K562 (cell line): ENCODE data around the gene ATP2B1. TPM values are rescaled to one million over a fixed set of nuclear protein-coding genes. Genes with fewer than 3 reads are reported as not detected.

Experiments used
- ESRRA ChIP-seq: fragments of 450-650 bp; IDR thresholded peaks from 2 replicates; pipeline ENCODE4 v1.6.1; 2014; ENCODE audit warnings: low read depth, mild to moderate bottlenecking, moderate library complexity, borderline replicate concordance
- EWSR1 ChIP-seq: fragments of 450-650 bp; IDR thresholded peaks from 2 replicates; pipeline ENCODE4 v1.6.1; 2018; ENCODE audit warnings: borderline replicate concordance, mild to moderate bottlenecking, low read depth, moderate library complexity; ENCODE audit not compliant: partially characterized antibody
- HLTF ChIP-seq: fragments of 450-650 bp; IDR thresholded peaks from 2 replicates; pipeline ENCODE4 v1.6.1; 2016
- HNRNPUL1 ChIP-seq: fragments of 200-400 bp; formaldehyde crosslinking; IDR thresholded peaks from 2 replicates; pipeline ENCODE4 v1.6.1; 2017; ENCODE audit warnings: low read length
- MCM3 ChIP-seq: fragments of 450-650 bp; IDR thresholded peaks from 2 replicates; pipeline ENCODE4 v1.6.1; 2016
- MEF2A ChIP-seq: IDR thresholded peaks from 2 replicates; pipeline ENCODE4 v1.6.1; 2011; ENCODE audit warnings: low read depth, mild to moderate bottlenecking, low read length, moderate library complexity; ENCODE audit not compliant: control insufficient read depth
- NFRKB ChIP-seq: fragments of 450-650 bp; IDR thresholded peaks from 2 replicates; pipeline ENCODE4 v1.6.1; 2016; ENCODE audit warnings: low read depth
- PHF21A ChIP-seq: fragments of 450-650 bp; IDR thresholded peaks from 2 replicates; pipeline ENCODE4 v1.6.1; 2017; ENCODE audit warnings: low read depth, borderline replicate concordance
- POLR2G ChIP-seq: fragments of 200-400 bp; formaldehyde crosslinking; IDR thresholded peaks from 2 replicates; pipeline ENCODE4 v1.6.1; 2017; ENCODE audit warnings: low read depth, mild to moderate bottlenecking, antibody characterized with exemption, low read length, moderate library complexity
- PRMT5 ChIP-seq: sonication (generic); formaldehyde crosslinking; IDR thresholded peaks from 2 replicates; pipeline ENCODE4 v1.5.0; 2020; ENCODE audit warnings: missing genetic modification reagents
- RAD21 ChIP-seq, 2 experiments: fragments of 250-450 bp in 1 of 2; fragments of 450-650 bp in 1 of 2; sonication (Bioruptor Pico) in 1 of 2; formaldehyde crosslinking in 1 of 2; IDR thresholded peaks in 1 of 2; conservative IDR thresholded peaks in 1 of 2; 2 replicates each; pipeline versions ENCODE4 v1.4.0 to v1.8.0; 2020 to 2022; ENCODE audit warnings: mild to moderate bottlenecking in 2 of 2, moderate library complexity in 1 of 2
- SIN3B ChIP-seq: fragments of 450-650 bp; IDR thresholded peaks from 2 replicates; pipeline ENCODE4 v1.6.1; 2017; ENCODE audit warnings: low read depth, mild to moderate bottlenecking, moderate library complexity
- SLC30A9 ChIP-seq: fragments of 250-450 bp; sonication (Bioruptor Pico); IDR thresholded peaks from 2 replicates; pipeline ENCODE4 v1.8.0; 2022; ENCODE audit warnings: mild to moderate bottlenecking, moderate library complexity
- TAF15 ChIP-seq: fragments of 200-400 bp; formaldehyde crosslinking; IDR thresholded peaks from 2 replicates; pipeline ENCODE4 v1.6.1; 2017; ENCODE audit warnings: mild to moderate bottlenecking, low read depth, low read length, moderate library complexity
- TARDBP ChIP-seq: fragments of 450-650 bp; IDR thresholded peaks from 2 replicates; pipeline ENCODE4 v1.6.1; 2016
- ZNF408 ChIP-seq: fragments of 250-450 bp; sonication (Bioruptor Pico); IDR thresholded peaks from 2 replicates; pipeline ENCODE4 v1.4.0; 2020; ENCODE audit warnings: low read depth, mild to moderate bottlenecking, moderate library complexity
- polyA plus RNA-seq, 8 experiments: library from polyadenylated mRNA; depleted of rRNA in 4 of 8; stranded (reverse) in 5 of 8; unstranded in 3 of 8; fragments of >200 nt; fragmentation: Nextera tagmentation in 2 of 8; fragmentation: Illumina TruSeq in 1 of 8; extraction: Ambion mirVana in 2 of 8; extraction: Trizol in 1 of 8; gene quantifications; 2 replicates each; pipeline versions ENCODE4 v1.2.1 to v1.2.3, GENCODE V29; 2011 to 2014; ENCODE audit warnings: inconsistent platforms in 1 of 8, missing spikeins in 1 of 8
- total RNA-seq, 7 experiments: library from RNA; depleted of rRNA in 6 of 7; stranded (reverse); fragments of >200 nt in 6 of 7; fragmentation: Illumina TruSeq in 2 of 7; extraction: Trizol in 2 of 7; gene quantifications; 2 replicates each; pipeline versions ENCODE4 v1.2.1 to v1.2.3, GENCODE V29; 2011 to 2021; ENCODE audit warnings: low replicate concordance in 1 of 7
- TF ChIP-seq, protein P1 (sequence below): fragments of 450-650 bp; IDR thresholded peaks from 2 replicates; pipeline ENCODE4 v1.6.1; 2017; ENCODE audit warnings: antibody characterized with exemption
- TF ChIP-seq, protein P2 (sequence below): IDR thresholded peaks from 2 replicates; pipeline ENCODE4 v1.6.1; 2012; ENCODE audit warnings: low read depth, low read length, improper control_type of control experiment, borderline replicate concordance
- TF ChIP-seq, protein P3 (sequence below): fragments of 450-650 bp; IDR thresholded peaks from 2 replicates; pipeline ENCODE4 v1.6.1; 2016; ENCODE audit warnings: antibody characterized with exemption
- TF ChIP-seq, protein P4 (sequence below): fragments of 250-450 bp; sonication (Bioruptor Pico); IDR thresholded peaks from 2 replicates; pipeline ENCODE4 v1.9.0; 2021; ENCODE audit warnings: mild to moderate bottlenecking

ATP2B1 gene
- total and polyA plus RNA-seq, 9 of the 15 experiments (the other 6 are each of a cell fraction or from before 2014, with no cell fraction given), result 8.6 to 39.0 (median 27.8) TPM

DNA sequence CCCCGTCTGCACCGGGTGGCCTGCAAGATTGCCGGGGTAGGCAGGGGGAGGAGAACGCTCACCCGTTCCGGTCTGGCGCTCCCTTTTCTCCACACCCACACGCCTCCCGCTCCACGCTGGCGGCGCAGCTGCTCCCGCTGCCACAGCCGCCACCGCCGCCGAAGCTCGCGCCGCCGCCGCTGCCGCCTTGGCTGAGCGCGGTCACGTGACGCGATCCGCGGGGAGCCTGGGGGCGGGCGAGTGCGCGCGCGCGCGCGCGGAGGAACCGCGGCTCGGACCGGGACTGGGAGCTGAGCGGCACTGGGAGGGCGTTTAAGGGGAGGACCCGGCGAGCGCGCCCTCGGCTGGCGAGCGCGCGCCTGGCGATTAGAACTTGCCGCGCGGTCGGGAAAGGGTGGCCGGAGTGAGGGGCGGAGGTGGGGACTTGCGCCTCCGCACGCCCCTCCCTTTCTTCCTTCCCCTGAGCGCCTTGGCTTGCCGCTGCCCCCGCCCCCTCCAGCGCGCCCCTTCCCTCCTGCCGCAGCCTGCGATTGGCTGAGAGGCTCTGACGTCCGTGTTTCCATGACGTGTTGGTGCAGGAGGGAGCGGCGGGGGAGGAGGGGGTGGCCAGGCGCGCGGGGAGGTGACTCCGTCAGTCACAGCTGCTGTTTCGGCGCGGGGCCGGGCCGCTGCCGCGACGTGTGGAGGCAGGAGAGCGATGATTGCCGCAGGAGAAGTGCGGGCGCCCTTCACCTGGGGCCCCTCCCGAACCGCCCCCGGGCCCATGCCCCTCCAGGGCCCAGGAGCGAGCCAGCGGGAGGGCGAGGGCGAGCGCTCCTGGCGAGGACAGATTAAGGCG is 738 bp upstream of the ATP2B1 start (continued):
- TF ChIP-seq, protein P1, sequence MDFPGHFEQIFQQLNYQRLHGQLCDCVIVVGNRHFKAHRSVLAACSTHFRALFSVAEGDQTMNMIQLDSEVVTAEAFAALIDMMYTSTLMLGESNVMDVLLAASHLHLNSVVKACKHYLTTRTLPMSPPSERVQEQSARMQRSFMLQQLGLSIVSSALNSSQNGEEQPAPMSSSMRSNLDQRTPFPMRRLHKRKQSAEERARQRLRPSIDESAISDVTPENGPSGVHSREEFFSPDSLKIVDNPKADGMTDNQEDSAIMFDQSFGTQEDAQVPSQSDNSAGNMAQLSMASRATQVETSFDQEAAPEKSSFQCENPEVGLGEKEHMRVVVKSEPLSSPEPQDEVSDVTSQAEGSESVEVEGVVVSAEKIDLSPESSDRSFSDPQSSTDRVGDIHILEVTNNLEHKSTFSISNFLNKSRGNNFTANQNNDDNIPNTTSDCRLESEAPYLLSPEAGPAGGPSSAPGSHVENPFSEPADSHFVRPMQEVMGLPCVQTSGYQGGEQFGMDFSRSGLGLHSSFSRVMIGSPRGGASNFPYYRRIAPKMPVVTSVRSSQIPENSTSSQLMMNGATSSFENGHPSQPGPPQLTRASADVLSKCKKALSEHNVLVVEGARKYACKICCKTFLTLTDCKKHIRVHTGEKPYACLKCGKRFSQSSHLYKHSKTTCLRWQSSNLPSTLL, result no peak
- TF ChIP-seq TARDBP (peak; percentile 50; the same call in 1 of the 2 replicates), POLR2G (peak; percentile 82), PHF21A (no peak), HLTF (0 out of 2 replicates have a peak, but pooled peaks have one; percentile 62), SIN3B (peak; percentile 67; the same call in 1 of the 2 replicates), ESRRA (no peak), MCM3 (no peak), SLC30A9 (CRISPR knock-in tag) (no peak), RAD21 (CRISPR knock-in tag; conservative IDR thresholded peaks at IDR 0.05 in 1 of 2, IDR thresholded peaks at IDR 0.05 in 1 of 2) (no peak; a peak in 2 of 4 replicates), TAF15 (no peak), MEF2A (no peak), EWSR1 (no peak), HNRNPUL1 (no peak), PRMT5 (no peak), ZNF408 (CRISPR knock-in tag) (no peak), NFRKB (no peak; the same call in 1 of the 2 replicates)
- TF ChIP-seq, protein P2, sequence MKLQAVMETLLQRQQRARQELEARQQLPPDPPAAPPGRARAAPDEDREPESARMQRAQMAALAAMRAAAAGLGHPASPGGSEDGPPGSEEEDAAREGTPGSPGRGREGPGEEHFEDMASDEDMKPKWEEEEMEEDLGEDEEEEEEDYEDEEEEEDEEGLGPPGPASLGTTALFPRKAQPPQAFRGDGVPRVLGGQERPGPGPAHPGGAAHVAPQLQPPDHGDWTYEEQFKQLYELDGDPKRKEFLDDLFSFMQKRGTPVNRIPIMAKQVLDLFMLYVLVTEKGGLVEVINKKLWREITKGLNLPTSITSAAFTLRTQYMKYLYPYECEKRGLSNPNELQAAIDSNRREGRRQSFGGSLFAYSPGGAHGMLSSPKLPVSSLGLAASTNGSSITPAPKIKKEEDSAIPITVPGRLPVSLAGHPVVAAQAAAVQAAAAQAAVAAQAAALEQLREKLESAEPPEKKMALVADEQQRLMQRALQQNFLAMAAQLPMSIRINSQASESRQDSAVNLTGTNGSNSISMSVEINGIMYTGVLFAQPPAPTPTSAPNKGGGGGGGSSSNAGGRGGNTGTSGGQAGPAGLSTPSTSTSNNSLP, result no peak
- TF ChIP-seq, protein P3, sequence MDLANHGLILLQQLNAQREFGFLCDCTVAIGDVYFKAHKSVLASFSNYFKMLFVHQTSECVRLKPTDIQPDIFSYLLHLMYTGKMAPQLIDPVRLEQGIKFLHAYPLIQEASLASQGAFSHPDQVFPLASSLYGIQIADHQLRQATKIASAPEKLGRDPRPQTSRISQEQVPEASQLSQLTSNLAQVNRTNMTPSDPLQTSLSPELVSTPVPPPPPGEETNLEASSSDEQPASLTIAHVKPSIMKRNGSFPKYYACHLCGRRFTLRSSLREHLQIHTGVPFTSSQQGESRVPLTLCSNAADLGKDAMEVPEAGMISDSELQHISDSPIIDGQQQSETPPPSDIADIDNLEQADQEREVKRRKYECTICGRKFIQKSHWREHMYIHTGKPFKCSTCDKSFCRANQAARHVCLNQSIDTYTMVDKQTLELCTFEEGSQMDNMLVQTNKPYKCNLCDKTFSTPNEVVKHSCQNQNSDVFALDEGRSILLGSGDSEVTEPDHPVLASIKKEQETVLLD, result no peak
- TF ChIP-seq, protein P4, sequence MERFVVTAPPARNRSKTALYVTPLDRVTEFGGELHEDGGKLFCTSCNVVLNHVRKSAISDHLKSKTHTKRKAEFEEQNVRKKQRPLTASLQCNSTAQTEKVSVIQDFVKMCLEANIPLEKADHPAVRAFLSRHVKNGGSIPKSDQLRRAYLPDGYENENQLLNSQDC (CRISPR knock-in tag), result peak; percentile 47; the same call in 1 of the 2 replicates
